Kidney (tissue), 14 donors: ENCODE measurements around the gene EVI5. TPM values are rescaled to one million over a fixed set of nuclear protein-coding genes. Genes with fewer than 3 reads are reported as not detected.
A peak's percentile ranks its signal among the peaks of the same experiment; 100 is the strongest.

Source experiments
- DNase-seq, 5 donors: peaks; one replicate each; pipeline ENCODE4 v3.0.0-alpha.2; 2013 to 2020
- FAIRE-seq: peaks from 2 replicates; lab custom pipeline; 2012; peaks lifted over from hg19 to GRCh38; lab: Jason Lieb, UNC
- H3K27ac ChIP-seq, 2 donors: one replicate each; pipeline ENCODE4 v1.7.0; 2013; ENCODE audit warnings: low read depth in 2 of 2, low read length in 2 of 2, inconsistent platforms in 1 of 2
- H3K27me3 ChIP-seq: one replicate; pipeline ENCODE4 v1.7.1; 2013; ENCODE audit warnings: low read length, inconsistent platforms; ENCODE audit not compliant: control insufficient read depth, insufficient read depth
- H3K36me3 ChIP-seq, 3 donors: one replicate each; pipeline versions ENCODE4 v1.7.0 to v1.7.1; 2013; ENCODE audit warnings: low read length in 3 of 3, control low read depth in 1 of 3, inconsistent platforms in 1 of 3; ENCODE audit not compliant: insufficient read depth in 3 of 3, control insufficient read depth in 2 of 3
- H3K4me1 ChIP-seq, 3 donors: one replicate each; pipeline versions ENCODE4 v1.7.0 to v1.7.1; 2013; ENCODE audit warnings: low read length in 3 of 3, inconsistent platforms in 1 of 3, low read depth in 1 of 3; ENCODE audit not compliant: control insufficient read depth in 2 of 3, insufficient read depth in 2 of 3
- H3K4me3 ChIP-seq, 3 donors: one replicate each; pipeline versions ENCODE4 v1.7.0 to v1.8.1; 2013; ENCODE audit warnings: low read length in 3 of 3, control low read depth in 1 of 3, inconsistent platforms in 1 of 3
- H3K9ac ChIP-seq, 3 donors: one replicate each; pipeline versions ENCODE4 v1.7.0 to v1.7.1; 2013; ENCODE audit warnings: low read length in 3 of 3, control low read depth in 1 of 3, inconsistent platforms in 1 of 3
- H3K9me3 ChIP-seq, 3 donors: one replicate each; pipeline versions ENCODE4 v1.7.0 to v1.7.1; 2013; ENCODE audit warnings: low read length in 3 of 3, control low read depth in 1 of 3, inconsistent platforms in 1 of 3; ENCODE audit not compliant: control insufficient read depth in 2 of 3, insufficient read depth in 1 of 3
- intact Hi-C: fragments of 100-400 bp; cut with DNase I; formaldehyde crosslinking; loops from one replicate; pipeline ENCODE4 v1.11.1; 2022
- polyA plus RNA-seq: library from polyadenylated mRNA; stranded (reverse); fragments of 350-450 nt; fragmentation: Illumina TruSeq; extraction: RNeasy Lipid Tissue Mini Kit (QIAGEN cat#74804); gene quantifications from one replicate; pipeline ENCODE4 v1.2.3, GENCODE V29; 2014; ENCODE audit warnings: low read depth, low replicate concordance; ENCODE audit not compliant: insufficient read depth
- total RNA-seq: library from RNA; stranded (reverse); fragmentation: NEBNext Ultra II Directional; extraction: Animal tissue kit (Norgen Biotek cat#: 25700); gene quantifications from one replicate; pipeline ENCODE4 v1.2.1, GENCODE V29; 2021
- TF ChIP-seq, protein P1 (sequence below): IDR thresholded peaks from 3 replicates; pipeline ENCODE4 v1.5.1; 2012; ENCODE audit warnings: mild to moderate bottlenecking, moderate library complexity, borderline replicate concordance; ENCODE audit not compliant: insufficient read depth; ENCODE audit errors: extremely low read depth
- donor health status: control.
- donor health status: control.
- donor health status: control.
- donor health status: control.
- donor health status: control.
- donor health status: DM: yes; HTN: yes; CAD: no.
- donor health status: Normal renal cell carcinoma (clear cell type).

The EVI5 gene
- total and polyA plus RNA-seq, 2 donors from 2014 or later, result 3.6 to 36.5 TPM

DNA sequence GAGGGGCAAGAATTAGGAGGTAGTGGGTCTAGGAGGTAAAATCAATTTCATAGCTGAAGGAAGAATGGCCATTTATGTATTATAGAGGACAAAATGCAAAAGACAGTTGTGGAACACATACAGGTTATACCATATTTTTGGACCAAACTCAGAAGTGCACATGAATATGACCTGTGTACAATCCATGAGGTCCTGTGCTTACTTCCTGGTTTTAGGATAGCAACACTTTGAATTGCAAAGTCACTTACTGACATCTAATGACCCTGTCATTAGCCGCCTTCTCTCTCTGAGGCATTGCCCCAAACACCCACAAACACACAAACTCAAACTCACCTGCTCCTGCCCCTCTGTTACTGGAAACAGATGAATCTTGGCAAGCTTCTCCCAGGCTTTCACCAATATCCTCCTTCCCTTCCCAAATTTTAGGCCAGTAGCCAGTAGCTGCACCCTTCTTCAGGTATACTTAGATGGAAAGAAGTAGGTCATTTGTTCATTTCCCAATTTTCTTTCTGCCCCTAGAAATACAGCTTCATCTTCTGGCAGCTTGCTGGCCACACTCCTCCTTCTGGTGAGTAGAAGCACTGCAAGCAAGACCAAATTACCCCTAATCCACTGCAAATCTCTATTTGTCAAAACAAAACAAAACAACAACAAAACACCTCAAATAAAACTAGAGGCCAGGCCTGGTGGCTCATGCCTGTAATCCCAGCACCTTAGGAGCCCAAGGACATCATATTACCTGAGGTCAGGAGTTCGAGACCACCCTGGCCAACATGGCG, 33.3 kb upstream of the EVI5 start:
- TF ChIP-seq, protein P1, sequence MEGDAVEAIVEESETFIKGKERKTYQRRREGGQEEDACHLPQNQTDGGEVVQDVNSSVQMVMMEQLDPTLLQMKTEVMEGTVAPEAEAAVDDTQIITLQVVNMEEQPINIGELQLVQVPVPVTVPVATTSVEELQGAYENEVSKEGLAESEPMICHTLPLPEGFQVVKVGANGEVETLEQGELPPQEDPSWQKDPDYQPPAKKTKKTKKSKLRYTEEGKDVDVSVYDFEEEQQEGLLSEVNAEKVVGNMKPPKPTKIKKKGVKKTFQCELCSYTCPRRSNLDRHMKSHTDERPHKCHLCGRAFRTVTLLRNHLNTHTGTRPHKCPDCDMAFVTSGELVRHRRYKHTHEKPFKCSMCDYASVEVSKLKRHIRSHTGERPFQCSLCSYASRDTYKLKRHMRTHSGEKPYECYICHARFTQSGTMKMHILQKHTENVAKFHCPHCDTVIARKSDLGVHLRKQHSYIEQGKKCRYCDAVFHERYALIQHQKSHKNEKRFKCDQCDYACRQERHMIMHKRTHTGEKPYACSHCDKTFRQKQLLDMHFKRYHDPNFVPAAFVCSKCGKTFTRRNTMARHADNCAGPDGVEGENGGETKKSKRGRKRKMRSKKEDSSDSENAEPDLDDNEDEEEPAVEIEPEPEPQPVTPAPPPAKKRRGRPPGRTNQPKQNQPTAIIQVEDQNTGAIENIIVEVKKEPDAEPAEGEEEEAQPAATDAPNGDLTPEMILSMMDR, result peak; percentile 72
- H3K9me3 ChIP-seq, result no peaks in the 10 kb centered on the region
- no peak overlapping the region for H3K4me3 ChIP-seq
- intact Hi-C loops, result no loop called here
- H3K9ac ChIP-seq, result no peak overlapping the region
- no peak for DNase-seq
- H3K36me3 ChIP-seq, result no peaks in the 10 kb centered on the region
- no peaks in the 10 kb centered on the region for H3K27me3 ChIP-seq
- H3K4me1 ChIP-seq, result no peaks in the 10 kb centered on the region
- no peak overlapping the region for H3K27ac ChIP-seq
- no peak for FAIRE-seq

GRCh38 chr1:92817137-92817697, 32.3 kb upstream of the EVI5 start:
- intact Hi-C loops, result no loop called here
- DNase-seq (peak in 1 of 5 donors; percentile 27), FAIRE-seq (peak; percentile 50)
- Histone ChIP-seq H3K27ac (no peak overlapping the region), H3K9ac (no peak overlapping the region), H3K4me1 (no peaks in the 10 kb centered on the region), H3K27me3 (no peaks in the 10 kb centered on the region), H3K9me3 (no peaks in the 10 kb centered on the region), H3K4me3 (no peak overlapping the region), H3K36me3 (no peaks in the 10 kb centered on the region)
- TF ChIP-seq, protein P1, result no peak

DNA sequence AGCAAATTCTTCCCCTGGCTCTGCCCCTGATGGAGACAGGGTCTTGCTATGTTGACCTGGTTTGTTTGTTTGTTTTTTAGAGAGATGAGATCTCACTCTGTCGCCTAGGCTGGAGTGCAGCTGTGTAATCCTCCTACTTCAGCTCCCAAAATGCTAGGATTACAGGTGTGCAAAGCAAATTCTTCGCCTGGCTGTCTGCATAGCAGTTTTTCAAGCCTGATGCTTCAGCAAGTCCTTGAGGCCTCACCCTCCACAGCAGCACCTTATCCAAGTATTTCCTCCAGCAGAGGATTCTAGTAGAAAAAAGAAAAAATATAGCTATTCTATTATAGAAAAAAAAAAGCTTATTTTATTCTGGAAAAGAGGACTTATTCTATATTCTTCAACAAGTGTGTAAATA, 31.8 kb upstream of the EVI5 start:
- intact Hi-C loops, result no loop called here
- DNase-seq (no peak), FAIRE-seq (no peak)
- no peak overlapping the region for H3K9ac ChIP-seq
- no peaks in the 10 kb centered on the region for H3K4me1 ChIP-seq
- H3K36me3 ChIP-seq, result no peaks in the 10 kb centered on the region
- H3K9me3 ChIP-seq, result no peaks in the 10 kb centered on the region
- H3K27me3 ChIP-seq, result no peaks in the 10 kb centered on the region
- no peak overlapping the region for H3K4me3 ChIP-seq
- no peak overlapping the region for H3K27ac ChIP-seq
- TF ChIP-seq, protein P1, result no peak
